HepG2 (cell line): ENCODE data around the gene OMG. TPM values are rescaled to one million over a fixed set of nuclear protein-coding genes. Genes with fewer than 3 reads are reported as not detected.

Experiments used
- ATAC-seq: fragments of 200-7000 bp; cut with Tn5 transposase; 3 replicates; pipeline ENCODE4 v1.9.1; 2020; ENCODE audit warnings: mild to moderate bottlenecking, moderate library complexity
- BruUV-seq: library from RNA; stranded (reverse); fragments of 400-500 nt; replicated peaks from 2 replicates; lab custom pipeline; 2021; lab: Mats Ljungman, UMichigan
- CTCF ChIA-PET: fragments of 300-600 bp; formaldehyde crosslinking; extraction: SDS; loops from one replicate; lab custom pipeline; 2021; ENCODE audit warnings: low total read pairs, inconsistent platforms, low intra/inter-chr PET ratio; lab: Yijun Ruan, JAX
- POLR2A ChIA-PET: fragments of 350-600 bp; sonication (Branson Sonifier 250); formaldehyde crosslinking; loops from one replicate; lab custom pipeline; 2020; ENCODE audit warnings: antibody characterized with exemption, inconsistent platforms; lab: Yijun Ruan, JAX
- DNase-seq: peaks from one replicate; pipeline ENCODE4 v3.0.0-alpha.2; 2015; ENCODE audit warnings: low spot score
- FAIRE-seq: peaks from 3 replicates; lab custom pipeline; 2011; peaks lifted over from hg19 to GRCh38; lab: Jason Lieb, UNC
- H2AFZ ChIP-seq: one replicate; pipeline ENCODE4 v1.6.1; 2011; ENCODE audit warnings: low read length, inconsistent platforms
- H3K27ac ChIP-seq: fragments of 300-600 bp; 3 replicates; pipeline ENCODE4 v1.8.0; 2011; ENCODE audit warnings: mixed run types, mild to moderate bottlenecking, mixed read lengths, low read length, inconsistent platforms; ENCODE audit not compliant: insufficient read depth; ENCODE audit errors: extremely low read length
- H3K27me3 ChIP-seq, 2 experiments: fragments of 200-600 bp in 1 of 2; 2 replicates in 1 of 2; 3 replicates in 1 of 2; pipeline versions ENCODE4 v1.6.0 to v1.8.0; 2011; ENCODE audit warnings: low read length in 2 of 2, mild to moderate bottlenecking in 2 of 2, moderate library complexity in 2 of 2, inconsistent platforms in 1 of 2; ENCODE audit not compliant: insufficient read depth in 2 of 2, control insufficient read depth in 1 of 2
- H3K36me3 ChIP-seq, 2 experiments: fragments of 200-600 bp in 1 of 2; replicated peaks in 1 of 2; 2 replicates in 1 of 2; 3 replicates in 1 of 2; pipeline versions ENCODE4 v1.5.1 to v1.8.0; 2011; ENCODE audit warnings: low read length in 2 of 2, inconsistent platforms in 1 of 2; ENCODE audit not compliant: insufficient read depth in 2 of 2, control insufficient read depth in 1 of 2
- H3K4me1 ChIP-seq: 2 replicates; pipeline ENCODE4 v1.5.1; 2012; ENCODE audit warnings: low read length, inconsistent platforms; ENCODE audit not compliant: insufficient read depth
- H3K4me2 ChIP-seq: 2 replicates; pipeline ENCODE4 v1.6.0; 2011; ENCODE audit warnings: low read depth, low read length, inconsistent platforms
- H3K4me3 ChIP-seq, 3 experiments: fragments of 200-600 bp in 1 of 3; sonication (generic), shearing (Covaris generic) in 1 of 3; replicated peaks in 1 of 3; 2 replicates each; pipeline ENCODE4 v1.5.1; 2011 to 2016; ENCODE audit warnings: low read length in 3 of 3, inconsistent platforms in 2 of 3, low read depth in 2 of 3, mild to moderate bottlenecking in 2 of 3, control low read depth in 1 of 3, mixed read lengths in 1 of 3; ENCODE audit not compliant: insufficient read depth in 1 of 3
- H3K79me2 ChIP-seq: one replicate; pipeline ENCODE4 v1.6.1; 2011; ENCODE audit warnings: low read length, inconsistent platforms; ENCODE audit not compliant: insufficient read depth
- H3K9ac ChIP-seq: 2 replicates; pipeline ENCODE4 v1.6.0; 2011; ENCODE audit warnings: mild to moderate bottlenecking, low read depth, low read length, inconsistent platforms; ENCODE audit not compliant: insufficient read depth
- H3K9me3 ChIP-seq: 2 replicates; pipeline ENCODE4 v1.5.1; 2012; ENCODE audit warnings: mild to moderate bottlenecking, low read length
- H4K20me1 ChIP-seq: 2 replicates; pipeline ENCODE4 v1.6.0; 2011; ENCODE audit warnings: inconsistent platforms, mild to moderate bottlenecking, low read length, moderate library complexity; ENCODE audit not compliant: insufficient read depth
- ETV6 ChIP-seq: sonication (generic); formaldehyde crosslinking; conservative IDR thresholded peaks from 2 replicates; pipeline ENCODE4 v1.4.0; 2020; ENCODE audit warnings: missing genetic modification reagents
- HMG20A ChIP-seq: IDR thresholded peaks from 2 replicates; pipeline ENCODE4 v1.6.1; 2016; ENCODE audit warnings: borderline replicate concordance
- HMGXB3 ChIP-seq: sonication (generic); formaldehyde crosslinking; IDR thresholded peaks from 2 replicates; pipeline ENCODE4 v1.4.0; 2020; ENCODE audit warnings: missing genetic modification reagents, borderline replicate concordance
- LRRFIP1 ChIP-seq: sonication (generic); formaldehyde crosslinking; conservative IDR thresholded peaks from 2 replicates; pipeline ENCODE4 v1.4.0; 2020; ENCODE audit warnings: missing genetic modification reagents
- MED13 ChIP-seq: sonication (generic); formaldehyde crosslinking; IDR thresholded peaks from 2 replicates; pipeline ENCODE4 v1.5.0; 2020; ENCODE audit warnings: missing genetic modification reagents
- NAIF1 ChIP-seq: sonication (generic); formaldehyde crosslinking; IDR thresholded peaks from 2 replicates; pipeline ENCODE4 v1.5.0; 2020; ENCODE audit warnings: mild to moderate bottlenecking, missing genetic modification reagents, borderline replicate concordance
- NRL ChIP-seq: sonication (generic); formaldehyde crosslinking; IDR thresholded peaks from 2 replicates; pipeline ENCODE4 v1.5.0; 2020; ENCODE audit warnings: missing genetic modification reagents, mild to moderate bottlenecking, moderate library complexity, borderline replicate concordance
- ZBTB2 ChIP-seq: sonication (generic); formaldehyde crosslinking; IDR thresholded peaks from 2 replicates; pipeline ENCODE4 v1.8.0; 2022; ENCODE audit warnings: low read depth, missing genetic modification reagents
- ZBTB7B ChIP-seq: sonication (generic); formaldehyde crosslinking; IDR thresholded peaks from 2 replicates; pipeline ENCODE4 v1.4.0; 2020; ENCODE audit warnings: missing genetic modification reagents
- ZNF12 ChIP-seq: sonication (generic); formaldehyde crosslinking; IDR thresholded peaks from 2 replicates; pipeline ENCODE4 v1.5.0; 2020; ENCODE audit warnings: missing genetic modification reagents
- ZNF275 ChIP-seq: sonication (generic); formaldehyde crosslinking; IDR thresholded peaks from 2 replicates; pipeline ENCODE4 v1.8.0; 2022; ENCODE audit warnings: missing genetic modification reagents, mild to moderate bottlenecking, inconsistent platforms, borderline replicate concordance
- ZNF343 ChIP-seq: sonication (generic); formaldehyde crosslinking; IDR thresholded peaks from 2 replicates; pipeline ENCODE4 v1.4.0; 2020; ENCODE audit warnings: mild to moderate bottlenecking, missing genetic modification reagents
- ZNF598 ChIP-seq: sonication (generic); formaldehyde crosslinking; IDR thresholded peaks from 2 replicates; pipeline ENCODE4 v1.5.1; 2020; ENCODE audit warnings: mild to moderate bottlenecking, missing genetic modification reagents, borderline replicate concordance
- ZNF691 ChIP-seq: sonication (generic); formaldehyde crosslinking; IDR thresholded peaks from 2 replicates; pipeline ENCODE4 v1.4.0; 2020; ENCODE audit warnings: missing genetic modification reagents, low read depth, mild to moderate bottlenecking, borderline replicate concordance
- ZNF709 ChIP-seq: sonication (generic); formaldehyde crosslinking; IDR thresholded peaks from 2 replicates; pipeline ENCODE4 v1.5.0; 2020; ENCODE audit warnings: mild to moderate bottlenecking, missing genetic modification reagents
- WGBS: methylation state at CpG from one replicate; pipeline ENCODE4 v1.1.6; 2017; ENCODE audit warnings: low lambda C conversion rate; 5-methylcytosine and 5-hydroxymethylcytosine counted together
- in situ Hi-C: cut with HindIII; loops from 2 replicates; pipeline ENCODE4 v1.10.0; 2017; ENCODE audit warnings: low pct_unique_long_range_greater_than_20kb; ENCODE audit not compliant: extremely low pct_ligation_motif_present
- intact Hi-C: fragments of 100-400 bp; cut with micrococcal nuclease; formaldehyde crosslinking; loops from one replicate; pipeline ENCODE4 v1.10.0; 2022; ENCODE audit not compliant: unreplicated experiment
- polyA plus RNA-seq, 8 experiments: library from polyadenylated mRNA; depleted of rRNA in 3 of 8; stranded (reverse) in 7 of 8; unstranded in 1 of 8; fragments of >200 nt; fragmentation: Illumina TruSeq in 4 of 8; extraction: Trizol in 4 of 8; gene quantifications; 2 replicates each; pipeline versions ENCODE4 v1.2.1 to v1.2.3, GENCODE V29; 2011 to 2016; ENCODE audit warnings: low read depth in 4 of 8, missing spikeins in 1 of 8, mixed read lengths in 1 of 8; ENCODE audit not compliant: insufficient read depth in 1 of 8
- total RNA-seq, 5 experiments: library from RNA; depleted of rRNA; stranded (reverse); fragments of >200 nt; fragmentation: Illumina TruSeq; extraction: Trizol; gene quantifications; 2 replicates each; pipeline ENCODE4 v1.2.3, GENCODE V29; 2016; ENCODE audit warnings: low read depth in 1 of 5

Gene OMG
- total and polyA plus RNA-seq, 2 of the 13 experiments (the other 11 are each of a cell fraction or from before 2014, with no cell fraction given) = not detected

GRCh38 chr17:31295489-31295871, 1.6 kb downstream of the OMG start:
- no peaks in the 10 kb centered on the region for H3K27me3 ChIP-seq
- H3K4me1 ChIP-seq = no peaks in the 10 kb centered on the region
- TF ChIP-seq HMG20A (CRISPR knock-in tag) (no peak), LRRFIP1 (CRISPR knock-in tag) (no peak), NRL (no peak), ZNF709 (CRISPR knock-in tag) (no peak), MED13 (no peak), ZNF691 (CRISPR knock-in tag) (no peak), NAIF1 (CRISPR knock-in tag) (no peak), ZNF343 (no peak), ZBTB2 (CRISPR knock-in tag) (no peak), HMGXB3 (no peak), ZNF598 (CRISPR knock-in tag) (no peak), ETV6 (no peak), ZNF275 (CRISPR knock-in tag) (no peak), ZBTB7B (CRISPR knock-in tag) (no peak), ZNF12 (CRISPR knock-in tag) (no peak)
- ChIA-PET CTCF (no interaction called here), POLR2A (no interaction called here)
- 88% methylated on average over 1 of the region's 1 CpG for WGBS
- DNase-seq (no peak), ATAC-seq (no peak), FAIRE-seq (no peak)
- no peaks in the 10 kb centered on the region; a peak in 2 of 5 replicates for H3K36me3 ChIP-seq
- H3K79me2 ChIP-seq = no peaks in the 10 kb centered on the region
- no peak overlapping the region for H3K4me2 ChIP-seq
- no peaks in the 10 kb centered on the region for H4K20me1 ChIP-seq
- in situ Hi-C loops (no loop called here), intact Hi-C loops (no loop called here)
- H2AFZ ChIP-seq = no peak overlapping the region
- no peak overlapping the region for H3K4me3 ChIP-seq
- no peak overlapping the region for H3K9ac ChIP-seq
- H3K9me3 ChIP-seq = no peaks in the 10 kb centered on the region
- BruUV-seq = no TSS peak
- no peak overlapping the region for H3K27ac ChIP-seq
